ENCODE measurements around the gene PPIL1. TPM values are rescaled to one million over a fixed set of nuclear protein-coding genes. Genes with fewer than 3 reads are reported as not detected.

Gene PPIL1
- total and polyA plus RNA-seq, 2 of the 13 experiments (the other 11 are each of a cell fraction or from before 2014, with no cell fraction given): 74.2 to 144 TPM

DNA sequence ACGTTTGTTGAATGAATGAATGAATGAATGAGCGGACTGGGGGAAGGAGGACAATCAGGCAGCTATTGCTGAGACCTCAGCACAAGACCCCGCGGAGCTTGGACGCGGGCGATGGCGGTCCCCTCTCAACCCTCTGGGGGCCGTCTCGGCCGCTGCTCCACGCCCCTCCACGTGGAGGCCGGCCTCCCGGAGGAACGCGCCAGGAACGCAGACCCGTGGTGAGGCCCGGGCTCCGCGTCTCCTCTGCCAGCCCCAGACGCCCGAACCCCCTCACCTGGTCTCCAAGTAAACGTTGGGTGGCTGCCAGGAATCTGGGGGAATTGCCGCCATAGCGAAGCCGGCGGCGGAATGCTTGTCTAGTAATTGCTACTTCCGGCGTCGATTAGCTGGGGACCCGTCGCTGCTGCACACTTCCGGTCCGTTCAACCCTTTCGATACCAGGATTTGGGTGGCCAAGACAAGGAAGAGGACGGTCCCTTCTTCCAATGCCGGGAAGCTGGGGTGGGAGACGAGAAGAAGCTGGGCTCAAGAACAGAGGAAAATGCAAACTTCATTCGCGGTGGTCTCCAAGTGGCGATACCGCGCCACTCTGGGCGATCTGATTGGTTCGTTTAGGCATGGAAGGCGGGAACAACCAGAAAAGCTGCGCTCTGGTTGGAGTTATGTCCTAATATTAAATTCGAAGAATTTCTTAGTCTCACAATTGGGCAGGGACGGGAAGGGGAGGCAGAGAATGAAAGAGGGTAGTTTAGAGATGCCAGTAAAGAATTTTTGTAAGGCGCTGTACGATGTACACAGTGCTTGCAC, at the start of gene PPIL1 (continued):
- TF ChIP-seq CSRNP2 (CRISPR knock-in tag; conservative IDR thresholded peaks at IDR 0.05; ENCODE audit: low read depth) (no peak), ETV6 (CRISPR knock-in tag; conservative IDR thresholded peaks at IDR 0.05) (peak; percentile 82; the same call in 1 of the 2 replicates), ATF3 (CRISPR knock-in tag; IDR thresholded peaks at IDR 0.05) (no peak; the same call in 1 of the 2 replicates), SYNCRIP (IDR thresholded peaks at IDR 0.05; ENCODE audit: insufficient read depth, low read depth, low read length) (no peak), TBX3 (IDR thresholded peaks at IDR 0.05; ENCODE audit: borderline replicate concordance) (peak; percentile 33; the same call in 1 of the 2 replicates), MZF1 (CRISPR knock-in tag; IDR thresholded peaks at IDR 0.05; ENCODE audit: borderline replicate concordance) (peak; percentile 49; the same call in 1 of the 2 replicates), SIX1 (CRISPR knock-in tag; IDR thresholded peaks at IDR 0.05; ENCODE audit: borderline replicate concordance) (peak; percentile 37; the same call in 1 of the 2 replicates), ZKSCAN1 (IDR thresholded peaks at IDR 0.05; ENCODE audit: low read length) (no peak), ZNF138 (CRISPR knock-in tag; IDR thresholded peaks at IDR 0.05; ENCODE audit: low read depth) (peak; percentile 93), MXI1 (IDR thresholded peaks at IDR 0.05; ENCODE audit: borderline replicate concordance, low read depth, low read length) (peak; percentile 96; the same call in 2 of the 3 replicates), ZBTB38 (CRISPR knock-in tag; IDR thresholded peaks at IDR 0.05) (no peak; the same call in 1 of the 2 replicates), RBAK (CRISPR knock-in tag; IDR thresholded peaks at IDR 0.05) (no peak), CTCF (CRISPR knock-in tag; IDR thresholded peaks at IDR 0.05) (no peak), ARNTL (CRISPR knock-in tag; IDR thresholded peaks at IDR 0.05) (peak; percentile 75; the same call in 1 of the 2 replicates), SAFB2 (CRISPR knock-in tag; IDR thresholded peaks at IDR 0.05; ENCODE audit: borderline replicate concordance, low read depth) (peak; percentile 62; the same call in 1 of the 2 replicates), RELA (CRISPR knock-in tag; IDR thresholded peaks at IDR 0.05) (peak; percentile 70; the same call in 1 of the 2 replicates), NR2C2 (CRISPR knock-in tag; IDR thresholded peaks at IDR 0.05; ENCODE audit: borderline replicate concordance) (peak; percentile 96), ZNF160 (CRISPR knock-in tag; IDR thresholded peaks at IDR 0.05) (peak; percentile 80), ZNF253 (CRISPR knock-in tag; IDR thresholded peaks at IDR 0.05; ENCODE audit: borderline replicate concordance) (0 out of 2 replicates have a peak, but pooled peaks have one; percentile 25), THAP7 (CRISPR knock-in tag; IDR thresholded peaks at IDR 0.05) (peak; percentile 91), KAT8 (CRISPR knock-in tag; IDR thresholded peaks at IDR 0.05) (peak; percentile 99)
- TF ChIP-seq, protein P1, sequence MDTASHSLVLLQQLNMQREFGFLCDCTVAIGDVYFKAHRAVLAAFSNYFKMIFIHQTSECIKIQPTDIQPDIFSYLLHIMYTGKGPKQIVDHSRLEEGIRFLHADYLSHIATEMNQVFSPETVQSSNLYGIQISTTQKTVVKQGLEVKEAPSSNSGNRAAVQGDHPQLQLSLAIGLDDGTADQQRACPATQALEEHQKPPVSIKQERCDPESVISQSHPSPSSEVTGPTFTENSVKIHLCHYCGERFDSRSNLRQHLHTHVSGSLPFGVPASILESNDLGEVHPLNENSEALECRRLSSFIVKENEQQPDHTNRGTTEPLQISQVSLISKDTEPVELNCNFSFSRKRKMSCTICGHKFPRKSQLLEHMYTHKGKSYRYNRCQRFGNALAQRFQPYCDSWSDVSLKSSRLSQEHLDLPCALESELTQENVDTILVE (CRISPR knock-in tag; IDR thresholded peaks at IDR 0.05): peak; percentile 29; the same call in 1 of the 2 replicates

Measured in HepG2 (cell line).